Lower leg skin (tissue), 4 donors: ENCODE measurements around the gene CDCA5. TPM values are rescaled to one million over a fixed set of nuclear protein-coding genes. Genes with fewer than 3 reads are reported as not detected.
A peak's percentile ranks its signal among the peaks of the same experiment; 100 is the strongest.

Experiments
- DNase-seq, 2 donors: peaks; one replicate each; pipeline ENCODE4 v3.0.0-alpha.2; 2019; ENCODE audit warnings: low spot score in 2 of 2
- H3K4me3 ChIP-seq: fragments of 200-600 bp; sonication (generic); 2 replicates; pipeline ENCODE4 v1.5.1; 2017; ENCODE audit warnings: mild to moderate bottlenecking, low read depth; ENCODE audit not compliant: poor library complexity, severe bottlenecking
- CTCF ChIP-seq, 3 donors: fragments of 450-650 bp; IDR thresholded peaks; one replicate each; pipeline ENCODE4 v1.5.1; 2016; ENCODE audit warnings: antibody characterized with exemption in 3 of 3, mild to moderate bottlenecking in 3 of 3, moderate library complexity in 2 of 3
- POLR2A ChIP-seq, 2 donors: fragments of 450-650 bp; IDR thresholded peaks; one replicate each; pipeline ENCODE4 v1.6.1; 2016 to 2017; ENCODE audit warnings: antibody characterized with exemption in 2 of 2, mild to moderate bottlenecking in 1 of 2, moderate library complexity in 1 of 2
- WGBS, 2 donors: methylation state at CpG; one replicate each; pipeline ENCODE4 v1.1.5; 2018; 5-methylcytosine and 5-hydroxymethylcytosine counted together
- intact Hi-C: fragments of 100-400 bp; cut with DNase I; formaldehyde crosslinking; loops from one replicate; pipeline ENCODE4 v1.15.0; 2023; ENCODE audit warnings: low total_unique reads
- total RNA-seq, 4 donors: library from RNA; depleted of rRNA; stranded (reverse); fragments of >200 nt; gene quantifications; one replicate each; pipeline ENCODE4 v1.1.0, GENCODE V29; 2016

The CDCA5 gene
- total RNA-seq, 4 donors from 2014 or later = 1.0 to 2.4 (median 1.7) TPM

DNA sequence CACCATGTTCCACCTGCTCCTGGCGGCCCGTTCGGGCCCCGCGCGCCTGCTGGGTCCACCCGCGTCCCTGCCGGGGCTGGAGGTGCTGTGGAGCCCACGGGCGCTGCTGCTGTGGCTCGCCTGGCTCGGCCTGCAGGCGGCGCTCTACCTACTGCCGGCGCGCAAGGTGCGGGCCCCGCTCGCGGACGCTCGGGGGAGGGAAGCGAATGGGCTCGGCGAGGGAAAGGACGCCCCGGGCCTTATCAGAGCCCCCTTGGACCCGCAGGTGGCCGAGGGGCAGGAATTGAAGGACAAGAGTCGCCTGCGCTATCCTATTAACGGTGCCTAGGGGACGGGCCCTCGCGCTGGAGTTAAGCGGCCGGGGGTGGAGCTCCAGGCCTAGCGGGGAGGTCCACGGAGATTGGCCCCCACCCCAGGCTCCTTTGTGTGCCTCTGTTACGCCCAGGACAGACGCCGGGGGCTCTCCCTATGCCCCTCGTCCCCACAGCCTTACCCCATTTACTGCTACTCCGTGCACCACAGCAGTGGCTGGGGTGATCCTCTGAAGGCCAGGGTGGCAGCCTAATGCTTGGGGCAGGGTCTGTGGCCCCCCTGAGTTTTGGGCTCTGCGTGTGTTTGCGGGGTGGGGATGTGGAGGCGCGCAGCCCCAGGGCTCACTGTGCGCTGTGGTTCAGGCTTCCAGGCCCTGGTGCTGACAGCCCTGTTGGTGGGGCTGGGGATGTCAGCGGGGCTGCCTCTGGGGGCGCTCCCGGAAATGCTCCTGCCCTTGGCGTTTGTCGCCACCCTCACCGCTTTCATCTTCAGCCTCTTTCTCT, 28.9 kb upstream of the CDCA5 start:
- TF ChIP-seq POLR2A (IDR thresholded peaks at IDR 0.05) (no peak), CTCF (IDR thresholded peaks at IDR 0.05) (peak in 1 of 3 donors; percentile 24)
- intact Hi-C loops = loop anchor here (5.0 kb wide), 1 partner anchor 265 kb away; no protein-coding TSS in a partner anchor
- 1 to 2% methylated on average over 34 to 50 of the region's 57 CpGs for WGBS, 2 donors
- no peak for DNase-seq
- no peak overlapping the region for H3K4me3 ChIP-seq

- 1 to 2% methylated on average over 48 to 49 of the region's 64 CpGs for WGBS, 2 donors
- peak; percentile 92 to 99 for DNase-seq
- peak within 1 kb of the TSS; percentile 7 for H3K4me3 ChIP-seq
- intact Hi-C loops = loop anchor here (5.0 kb wide), 1 partner anchor 265 kb away; no protein-coding TSS in a partner anchor
- TF ChIP-seq POLR2A (IDR thresholded peaks at IDR 0.05) (no peak), CTCF (IDR thresholded peaks at IDR 0.05) (no peak)
Measured at GRCh38 chr11:65111744-65112545, 28.1 kb upstream of the CDCA5 start, which contains the start of gene TM7SF2. TM7SF2 (plus strand) TSS chr11:65111872; CDS start chr11:65112016, 144 bp downstream.

DNA sequence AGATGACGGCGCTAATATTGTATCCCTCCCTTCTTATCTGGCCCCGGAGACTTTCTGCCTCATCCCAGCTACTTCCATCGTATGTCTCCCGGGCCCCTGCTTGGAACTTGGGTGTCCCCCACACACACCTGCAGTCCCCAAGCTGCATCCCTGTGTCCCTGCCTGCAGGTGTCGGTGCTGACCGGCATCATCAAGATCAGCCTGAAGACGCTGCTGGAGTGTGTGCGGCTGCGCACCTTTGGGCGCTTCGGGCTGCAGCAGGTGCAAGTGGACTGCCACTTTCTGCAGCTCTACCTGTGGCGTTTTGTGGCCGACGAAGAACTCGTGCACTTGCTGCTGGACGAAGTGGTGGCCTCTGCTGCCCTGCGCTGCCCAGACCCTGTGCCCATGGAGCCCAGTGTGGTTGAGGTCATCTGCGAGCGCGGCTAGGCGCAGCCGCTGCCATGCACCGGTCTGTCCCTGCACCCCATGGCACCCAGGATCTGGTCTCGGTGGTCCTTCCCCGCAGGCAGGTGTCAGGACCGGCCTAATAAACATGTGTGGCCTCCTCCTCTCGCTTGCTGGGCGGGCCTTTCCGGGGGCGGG, 27.4 kb upstream of the CDCA5 start:
- intact Hi-C loops = loop anchor here (5.0 kb wide), 1 partner anchor 264 kb away; no protein-coding TSS in a partner anchor
- H3K4me3 ChIP-seq = no peak overlapping the region
- no peak for DNase-seq
- TF ChIP-seq CTCF (IDR thresholded peaks at IDR 0.05) (no peak), POLR2A (IDR thresholded peaks at IDR 0.05) (no peak)
- 61% methylated on average over 18 to 31 of the region's 31 CpGs for WGBS, 2 donors

GRCh38 chr11:65110354-65110861, 26.6 kb upstream of the CDCA5 start:
- WGBS, 2 donors = 2 to 9% methylated on average over 13 of the region's 18 CpGs
- DNase-seq = peak; percentile 88 to 98
- H3K4me3 ChIP-seq = no peak overlapping the region
- intact Hi-C loops = loop anchor here (5.0 kb wide), 1 partner anchor 263 kb away; no protein-coding TSS in a partner anchor
- TF ChIP-seq CTCF (IDR thresholded peaks at IDR 0.05) (peak in 1 of 3 donors; percentile 94), POLR2A (IDR thresholded peaks at IDR 0.05) (no peak)
